ENCODE measurements around the gene CPPED1.
"Not testable (repeated sequence)": the region's sequence is repeated elsewhere in the genome, so short reads cannot be mapped to it uniquely, and the experiment has no call there.

CPPED1 gene

GRCh38 chr16:12815361-12815760 is 11.7 kb upstream of the CPPED1 start:
- H3K4me3 ChIP-seq (ENCODE audit: control insufficient read depth, low read depth, low read length) = no peak overlapping the region
- no peak for DNase-seq (ENCODE audit: low read depth)
- TF ChIP-seq, protein P1, sequence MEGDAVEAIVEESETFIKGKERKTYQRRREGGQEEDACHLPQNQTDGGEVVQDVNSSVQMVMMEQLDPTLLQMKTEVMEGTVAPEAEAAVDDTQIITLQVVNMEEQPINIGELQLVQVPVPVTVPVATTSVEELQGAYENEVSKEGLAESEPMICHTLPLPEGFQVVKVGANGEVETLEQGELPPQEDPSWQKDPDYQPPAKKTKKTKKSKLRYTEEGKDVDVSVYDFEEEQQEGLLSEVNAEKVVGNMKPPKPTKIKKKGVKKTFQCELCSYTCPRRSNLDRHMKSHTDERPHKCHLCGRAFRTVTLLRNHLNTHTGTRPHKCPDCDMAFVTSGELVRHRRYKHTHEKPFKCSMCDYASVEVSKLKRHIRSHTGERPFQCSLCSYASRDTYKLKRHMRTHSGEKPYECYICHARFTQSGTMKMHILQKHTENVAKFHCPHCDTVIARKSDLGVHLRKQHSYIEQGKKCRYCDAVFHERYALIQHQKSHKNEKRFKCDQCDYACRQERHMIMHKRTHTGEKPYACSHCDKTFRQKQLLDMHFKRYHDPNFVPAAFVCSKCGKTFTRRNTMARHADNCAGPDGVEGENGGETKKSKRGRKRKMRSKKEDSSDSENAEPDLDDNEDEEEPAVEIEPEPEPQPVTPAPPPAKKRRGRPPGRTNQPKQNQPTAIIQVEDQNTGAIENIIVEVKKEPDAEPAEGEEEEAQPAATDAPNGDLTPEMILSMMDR (conservative IDR thresholded peaks at IDR 0.05; ENCODE audit: control insufficient read depth, insufficient read depth, low read depth, low read length) = no peak

DNA sequence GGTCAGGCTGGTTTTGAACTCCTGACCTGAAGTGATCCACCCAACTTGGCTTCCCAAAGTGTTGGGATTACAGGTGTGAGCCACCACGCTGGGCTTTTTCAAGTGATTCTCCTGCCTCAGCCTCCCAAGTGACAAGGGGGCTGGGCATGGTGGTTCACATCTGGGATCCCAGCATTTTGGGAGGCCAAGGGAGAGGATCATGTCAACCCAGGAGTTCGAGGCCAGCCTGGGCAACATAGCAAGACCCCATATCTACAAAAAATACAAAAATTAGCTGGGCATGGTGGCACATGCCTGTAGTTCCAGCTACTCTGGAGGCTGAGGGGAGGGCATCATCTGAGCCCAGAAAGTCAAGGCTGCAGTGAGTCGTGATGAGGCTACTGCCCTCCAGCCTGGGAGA is 10.0 kb upstream of the CPPED1 start:
- not testable (repeated sequence) for DNase-seq (ENCODE audit: low read depth)

DNA sequence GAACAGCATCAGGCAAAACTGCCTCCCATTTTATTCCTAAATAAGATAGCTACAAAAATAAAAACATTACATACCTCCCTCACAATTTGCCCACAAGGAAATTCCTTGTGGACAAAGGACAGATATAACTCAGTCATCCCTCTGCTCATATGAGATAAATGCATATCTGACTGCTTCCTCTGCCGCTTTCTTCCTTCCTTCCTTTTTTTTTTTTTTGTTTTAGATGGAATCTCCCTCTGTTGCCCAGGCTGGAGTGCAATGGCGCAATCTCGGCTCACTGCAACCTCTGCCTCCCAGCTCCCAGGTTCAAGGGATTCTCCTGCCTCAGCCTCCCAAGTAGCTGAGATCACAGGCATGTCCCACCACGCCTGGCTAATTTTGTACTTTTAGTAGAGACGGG is 9.6 kb upstream of the CPPED1 start:
- not testable (repeated sequence) for H3K4me3 ChIP-seq (ENCODE audit: control insufficient read depth, low read depth, low read length); DNase-seq (ENCODE audit: low read depth)

More for the DNA sequence above, 10.0 kb upstream of the CPPED1 start:
- not testable (repeated sequence) for H3K4me3 ChIP-seq (ENCODE audit: control insufficient read depth, low read depth, low read length)

DNA sequence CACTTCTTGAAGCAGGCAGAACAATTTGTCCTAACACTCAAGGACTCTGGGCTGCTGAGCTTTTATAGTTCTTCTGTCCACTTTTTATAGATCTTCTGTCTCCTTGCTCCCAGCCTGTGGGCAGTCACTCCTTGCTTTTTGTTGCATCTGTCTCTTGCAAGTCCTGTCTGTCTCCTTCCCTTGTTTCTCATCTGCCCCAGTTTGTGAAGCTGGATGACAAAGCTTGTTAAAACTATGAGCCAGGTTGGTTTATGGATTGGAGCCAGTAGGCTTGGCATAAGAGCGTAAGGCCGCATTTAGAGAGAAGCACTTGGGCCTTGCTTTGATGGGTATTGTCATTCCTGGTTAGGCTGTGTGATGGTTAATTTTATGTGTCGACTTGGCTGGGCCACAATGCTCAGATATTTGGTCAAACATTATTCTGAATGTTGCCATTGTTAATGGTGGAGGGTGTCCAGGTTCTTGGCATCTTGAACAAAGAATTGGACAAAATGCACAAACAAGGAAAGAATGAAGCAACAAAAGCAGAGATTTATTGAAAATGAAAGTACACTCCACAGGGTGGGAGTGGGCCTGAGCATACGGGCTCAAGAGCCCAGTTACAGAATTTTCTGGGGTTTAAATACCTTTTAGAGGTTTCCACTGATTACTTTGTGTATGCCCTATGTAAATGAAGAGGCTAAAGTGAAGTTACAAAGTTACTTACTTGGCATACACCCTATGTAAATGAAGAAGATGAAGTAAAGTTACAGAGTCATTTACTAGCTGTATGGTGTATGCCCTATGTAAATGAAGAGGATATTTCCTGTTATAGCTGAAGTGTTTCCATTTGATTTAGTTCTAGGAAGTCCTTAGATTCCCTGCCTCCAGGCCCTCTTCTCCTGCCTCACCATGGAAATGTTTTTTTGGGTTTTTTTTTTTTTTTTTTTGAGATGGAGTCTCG is 8.0 kb upstream of the CPPED1 start:
- TF ChIP-seq, protein P1 (conservative IDR thresholded peaks at IDR 0.05; ENCODE audit: control insufficient read depth, insufficient read depth, low read depth, low read length) = no peak
- no peak overlapping the region for H3K4me3 ChIP-seq (ENCODE audit: control insufficient read depth, low read depth, low read length)
- DNase-seq (ENCODE audit: low read depth) = no peak

DNA sequence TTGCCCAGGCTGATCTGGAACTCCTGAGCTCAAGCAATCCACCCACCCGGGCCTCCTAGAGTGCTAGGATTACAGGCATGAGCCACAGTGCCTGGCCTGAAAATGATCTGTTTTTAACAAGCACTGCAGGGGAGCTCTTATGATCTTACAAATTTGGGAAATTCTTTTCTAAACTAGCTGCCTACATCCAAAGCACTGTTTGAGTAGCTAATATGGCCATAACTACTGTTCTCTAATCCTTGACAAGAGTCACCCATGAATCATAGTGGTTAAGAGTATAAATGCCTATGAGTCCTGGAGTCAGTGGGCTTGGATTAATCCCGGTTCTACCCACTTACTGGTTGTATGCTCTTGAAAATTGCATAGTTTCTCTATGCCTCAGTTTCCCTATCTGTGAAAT is 1.4 kb upstream of the CPPED1 start:
- H3K4me3 ChIP-seq (ENCODE audit: control insufficient read depth, low read depth, low read length) = no peak overlapping the region
- TF ChIP-seq, protein P1 (conservative IDR thresholded peaks at IDR 0.05; ENCODE audit: control insufficient read depth, insufficient read depth, low read depth, low read length) = no peak
- no peak for DNase-seq (ENCODE audit: low read depth)

DNA sequence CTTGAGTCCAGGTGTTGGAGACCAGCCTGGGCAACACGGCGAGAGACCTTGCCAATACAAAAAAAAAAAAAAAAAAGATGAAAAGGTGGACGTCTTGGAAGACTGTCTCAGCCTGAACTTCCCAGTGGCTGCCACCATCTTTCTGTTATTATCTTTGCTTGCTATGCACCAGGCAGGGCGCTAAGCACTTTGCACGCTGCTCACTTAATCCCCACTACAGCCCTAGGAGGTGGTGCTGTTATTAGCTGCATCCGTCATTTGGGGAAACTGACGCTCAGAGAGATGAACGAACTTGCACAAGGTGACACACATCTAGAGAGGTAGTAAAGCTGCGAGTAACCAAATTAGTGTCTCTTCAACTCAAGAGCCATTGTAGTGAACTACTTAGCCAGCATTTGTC is 708 bp upstream of the CPPED1 start:
- TF ChIP-seq, protein P1 (conservative IDR thresholded peaks at IDR 0.05; ENCODE audit: control insufficient read depth, insufficient read depth, low read depth, low read length) = no peak
- no peak for DNase-seq (ENCODE audit: low read depth)
- peak overlapping the region; percentile 92 for H3K4me3 ChIP-seq (ENCODE audit: control insufficient read depth, low read depth, low read length)

- DNase-seq (ENCODE audit: low read depth) = no peak
- TF ChIP-seq, protein P1 (conservative IDR thresholded peaks at IDR 0.05; ENCODE audit: control insufficient read depth, insufficient read depth, low read depth, low read length) = no peak
- H3K4me3 ChIP-seq (ENCODE audit: control insufficient read depth, low read depth, low read length) = peak overlapping the region; percentile 92
Measured at GRCh38 chr16:12802661-12803060, 1.0 kb downstream of the CPPED1 start.
